Stimulated activated CD8-positive, alpha-beta memory T cell treated with anti-CD3 and anti-CD28 coated beads, Interleukin-4, amount 100 ng/mL, for 48 hours (primary cell): ENCODE data around the gene CACNA2D3.
"Not testable (repeated sequence)": the region's sequence is repeated elsewhere in the genome, so short reads cannot be mapped to it uniquely, and the experiment has no call there.

ENCODE experiments used
- DNase-seq: peaks from one replicate; pipeline ENCODE4 v3.0.0-alpha.2; 2020

The CACNA2D3 gene

DNA sequence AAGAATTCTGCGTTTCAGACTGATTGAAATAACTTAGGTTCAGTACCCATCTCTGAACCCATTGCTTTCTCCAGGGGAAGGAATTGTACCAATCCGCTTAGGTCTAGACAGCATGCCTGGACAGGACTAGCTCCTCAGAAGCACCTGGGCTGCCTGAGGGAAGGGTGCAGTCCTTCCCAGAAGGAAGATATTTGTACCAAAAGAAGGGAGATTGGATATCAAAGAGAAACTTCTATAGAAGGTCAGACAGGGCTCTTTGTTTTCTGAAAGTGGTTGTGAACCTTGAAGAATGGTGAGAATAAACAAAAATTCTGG is 939.3 kb downstream of the CACNA2D3 start:
- no peak for DNase-seq

DNA sequence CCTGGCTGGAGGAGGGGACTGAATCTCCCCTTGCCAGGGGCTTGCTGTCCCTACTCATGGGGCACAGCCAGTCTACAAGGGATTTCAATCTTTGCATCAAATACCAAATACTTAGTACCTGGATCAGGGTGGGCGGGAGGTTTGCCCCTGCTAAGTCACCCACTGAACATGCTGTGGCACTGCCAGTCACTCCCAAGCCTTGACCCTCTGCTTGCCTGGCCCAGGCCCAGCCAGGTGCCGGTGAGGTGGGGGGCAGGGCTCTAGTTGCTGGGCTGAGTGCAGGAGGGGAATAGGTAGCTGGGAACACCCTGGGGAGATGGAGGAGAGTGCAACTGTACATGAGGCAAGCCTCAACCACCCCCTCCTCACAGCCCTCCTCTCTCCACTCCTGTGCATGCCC is 941.8 kb downstream of the CACNA2D3 start:
- no peak for DNase-seq

DNA sequence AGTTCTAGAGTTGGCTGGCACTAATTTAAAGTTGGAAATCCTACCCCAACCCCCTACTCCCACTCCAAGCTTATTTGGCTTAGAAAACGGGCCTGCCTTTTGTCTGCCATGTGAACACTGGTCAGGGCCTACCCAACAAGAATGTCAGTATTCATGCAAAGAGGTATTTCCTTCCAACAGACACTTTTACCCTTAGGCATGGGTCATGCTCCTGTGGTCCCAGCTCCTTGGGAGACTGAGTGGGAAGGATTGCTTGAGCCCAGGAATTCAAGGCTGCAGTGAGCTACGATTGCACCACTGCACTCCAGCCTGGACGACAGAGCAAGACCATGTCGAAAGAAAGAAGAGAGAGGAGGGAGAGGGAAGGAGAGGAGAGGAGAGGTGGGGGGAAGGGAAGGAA is 943.0 kb downstream of the CACNA2D3 start:
- no peak for DNase-seq

DNA sequence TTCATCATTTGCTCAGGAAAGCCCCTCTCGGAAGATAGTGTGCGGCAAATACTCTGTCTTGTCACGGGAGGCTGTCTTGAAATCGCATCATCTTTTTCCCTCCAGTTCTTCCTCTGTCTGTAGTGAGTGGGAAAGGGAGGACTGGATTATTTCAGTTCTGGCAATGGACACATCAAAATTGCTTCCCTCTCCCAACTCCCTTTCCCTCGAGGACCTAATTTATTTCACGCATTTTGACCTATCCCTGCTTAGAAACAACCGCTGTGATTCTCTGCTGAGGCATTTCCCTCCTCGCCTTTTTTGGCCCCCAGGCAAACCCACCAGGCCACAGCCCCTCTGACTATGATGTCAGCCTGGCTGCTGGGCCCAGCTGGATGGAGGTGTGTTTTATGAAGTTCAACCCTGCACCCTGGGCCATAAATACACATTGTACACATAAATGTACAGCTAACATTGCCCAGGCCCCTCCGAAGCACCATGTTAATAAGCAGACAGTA is 944.2 kb downstream of the CACNA2D3 start:
- DNase-seq = no peak

DNA sequence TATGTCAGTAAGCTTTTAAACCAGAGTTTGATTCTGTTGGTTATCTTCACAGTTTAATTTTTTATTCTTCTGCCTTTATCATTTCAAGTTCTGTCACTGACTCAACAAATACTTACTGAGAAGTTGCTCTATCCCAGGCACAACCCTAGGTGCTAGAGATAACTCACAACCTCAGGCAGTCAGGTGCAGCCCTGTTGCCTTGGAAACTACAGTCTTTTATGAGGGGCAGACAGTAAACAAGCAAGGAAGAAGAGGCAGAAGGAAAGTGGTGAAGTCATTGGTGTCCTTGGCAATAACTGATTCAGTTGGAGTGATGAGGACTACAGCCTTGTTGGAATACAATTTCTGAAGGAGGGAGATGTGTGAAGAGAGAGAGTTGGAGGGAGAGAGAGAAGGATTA is 947.6 kb downstream of the CACNA2D3 start:
- no peak for DNase-seq

DNA sequence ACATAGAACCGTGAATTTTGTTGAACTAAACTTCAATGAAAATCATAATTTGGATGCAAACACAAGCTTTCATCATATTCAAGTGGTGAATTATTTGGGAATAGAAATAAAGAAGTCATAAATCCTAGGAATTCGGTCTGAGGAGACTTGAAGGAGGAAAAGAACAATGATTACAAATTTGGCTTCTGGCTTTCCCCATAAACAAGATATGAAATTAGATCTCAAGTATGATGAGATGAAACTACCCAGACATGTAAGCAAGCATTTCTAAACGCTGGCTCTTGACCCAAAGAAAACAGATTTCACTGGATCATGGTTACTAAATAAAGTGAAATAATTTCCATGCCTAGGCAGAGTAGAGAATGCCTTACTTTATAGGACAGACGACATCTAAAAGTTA is 952.4 kb downstream of the CACNA2D3 start:
- DNase-seq = no peak

DNA sequence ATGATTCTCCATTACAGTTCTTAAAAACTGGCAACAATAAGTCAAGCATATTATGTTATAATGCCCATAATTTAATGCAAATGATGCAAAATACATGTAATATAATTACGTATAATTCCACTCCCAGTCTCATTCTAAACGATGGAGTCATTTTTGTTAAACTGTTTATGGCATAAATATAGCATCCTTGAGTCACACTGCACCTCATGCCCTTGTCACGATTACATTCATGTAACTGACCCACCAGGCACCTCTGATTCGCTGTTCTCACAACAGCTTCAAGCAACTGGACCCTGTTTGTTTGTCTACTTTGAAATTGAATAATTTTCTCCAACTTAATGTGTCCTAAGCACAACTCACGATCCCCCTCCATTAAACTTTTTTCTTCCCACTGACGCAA is 953.5 kb downstream of the CACNA2D3 start:
- DNase-seq = no peak

DNA sequence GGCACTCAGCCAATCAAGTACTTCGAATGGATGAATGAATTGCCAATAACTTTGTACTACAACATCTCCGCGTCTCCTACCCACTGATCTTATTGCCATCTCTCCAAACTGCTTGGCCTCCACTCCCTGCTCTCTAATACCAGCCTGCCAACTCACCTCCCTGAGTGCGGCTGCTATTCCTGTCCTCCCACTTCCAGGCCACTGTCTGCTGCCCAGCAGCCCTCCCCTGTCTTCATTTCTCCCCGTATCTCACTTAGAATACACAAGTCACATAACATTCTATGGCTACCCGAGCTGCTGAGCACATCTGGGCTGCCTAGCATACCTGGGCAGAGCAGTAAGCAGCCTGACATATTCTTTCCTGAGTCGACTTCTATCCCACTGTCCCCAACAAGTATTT is 955.4 kb downstream of the CACNA2D3 start:
- no peak for DNase-seq

DNA sequence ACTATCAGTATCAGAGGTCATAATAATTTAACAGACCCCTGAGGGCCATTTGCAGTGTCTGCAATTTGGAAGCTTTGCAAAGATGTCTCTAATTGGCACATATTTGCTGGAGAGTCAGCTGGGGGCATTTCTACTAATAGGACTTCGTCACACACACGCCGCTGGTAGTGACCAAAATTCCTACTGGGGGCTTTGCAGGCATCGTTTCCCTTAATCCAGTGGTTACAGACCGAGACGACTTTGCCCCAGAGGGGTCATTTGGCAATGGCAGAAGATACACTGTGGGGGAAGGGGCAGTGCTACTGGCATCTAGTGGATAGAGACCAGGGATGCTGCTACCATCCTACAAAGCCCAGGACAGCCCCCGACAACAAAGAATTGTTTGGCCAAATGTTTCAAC is 956.5 kb downstream of the CACNA2D3 start:
- DNase-seq = no peak

DNA sequence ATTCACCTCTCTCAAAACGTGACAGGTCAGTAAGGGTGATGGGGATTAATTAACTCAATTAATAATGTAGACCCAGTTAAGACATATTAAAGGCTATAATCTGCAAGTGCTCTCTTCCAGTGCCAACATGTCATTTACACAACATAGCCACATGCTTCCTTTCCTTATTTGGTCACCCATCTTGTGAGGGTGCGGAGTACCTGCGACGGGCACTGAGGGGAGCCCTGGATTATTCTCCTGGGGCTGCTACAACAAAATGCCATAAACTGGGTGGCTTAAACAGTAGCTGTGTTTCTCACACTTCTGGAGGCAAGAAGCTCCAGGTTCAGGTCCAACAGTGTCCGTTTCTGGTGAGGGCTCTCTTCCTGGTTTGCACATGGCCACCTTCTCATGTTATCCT is 962.9 kb downstream of the CACNA2D3 start:
- no peak for DNase-seq

DNA sequence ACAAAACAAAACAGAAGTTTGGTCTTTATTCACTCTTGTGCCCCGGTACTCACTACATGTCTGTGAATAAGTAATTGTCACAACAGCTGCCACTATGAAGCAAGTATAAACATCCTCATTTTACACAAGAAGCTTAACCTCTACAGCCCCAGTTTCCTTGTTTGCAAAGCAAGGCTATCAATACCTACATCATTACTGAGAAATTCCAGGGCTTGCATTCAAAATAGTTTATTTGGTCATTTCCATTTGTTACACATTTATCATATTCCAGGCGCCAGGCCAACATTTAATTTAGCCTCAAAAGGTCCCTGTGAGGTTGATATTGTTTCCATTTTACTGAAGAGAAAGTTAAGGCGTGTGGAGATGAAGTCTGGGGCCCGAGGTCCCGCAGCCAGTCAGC is 966.9 kb downstream of the CACNA2D3 start:
- DNase-seq = no peak

DNA sequence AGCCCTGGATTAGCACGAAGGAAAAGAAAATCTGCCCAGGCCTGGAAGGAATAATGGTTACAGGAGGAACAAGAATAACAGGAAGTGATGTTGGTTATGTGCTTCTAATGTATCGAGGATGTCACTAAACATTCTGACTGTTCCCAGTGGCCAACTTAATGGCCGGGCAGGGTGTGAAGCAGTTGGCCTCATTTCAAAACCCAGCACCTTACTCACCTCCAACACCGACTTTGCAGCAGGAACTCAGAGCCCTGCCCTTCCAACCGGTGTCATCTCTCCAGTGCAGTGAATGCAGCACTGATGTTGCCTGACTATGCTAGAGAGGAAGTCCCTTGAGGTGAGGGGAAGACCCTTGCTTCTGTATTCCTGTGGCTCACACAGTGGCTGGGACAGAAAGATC is 967.9 kb downstream of the CACNA2D3 start:
- no peak for DNase-seq

DNA sequence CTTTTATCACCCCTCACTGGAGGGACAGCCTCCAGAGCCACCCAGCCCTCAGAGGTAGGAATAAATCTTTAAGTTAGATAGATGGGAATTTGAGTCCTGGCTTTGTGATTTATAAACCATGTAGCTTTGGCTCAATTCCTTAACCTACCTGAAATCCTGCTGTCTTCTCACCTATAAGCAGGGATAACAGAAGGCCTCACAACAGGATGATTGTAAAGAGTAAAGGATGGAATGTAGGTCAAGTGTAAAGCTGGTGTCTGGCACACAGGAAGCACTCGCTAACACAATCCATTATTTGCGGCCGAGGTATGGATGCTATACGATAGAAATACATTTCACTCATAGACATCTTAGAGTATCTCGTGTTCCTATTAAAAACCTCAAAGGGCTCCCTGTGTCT is 968.4 kb downstream of the CACNA2D3 start:
- no peak for DNase-seq

DNA sequence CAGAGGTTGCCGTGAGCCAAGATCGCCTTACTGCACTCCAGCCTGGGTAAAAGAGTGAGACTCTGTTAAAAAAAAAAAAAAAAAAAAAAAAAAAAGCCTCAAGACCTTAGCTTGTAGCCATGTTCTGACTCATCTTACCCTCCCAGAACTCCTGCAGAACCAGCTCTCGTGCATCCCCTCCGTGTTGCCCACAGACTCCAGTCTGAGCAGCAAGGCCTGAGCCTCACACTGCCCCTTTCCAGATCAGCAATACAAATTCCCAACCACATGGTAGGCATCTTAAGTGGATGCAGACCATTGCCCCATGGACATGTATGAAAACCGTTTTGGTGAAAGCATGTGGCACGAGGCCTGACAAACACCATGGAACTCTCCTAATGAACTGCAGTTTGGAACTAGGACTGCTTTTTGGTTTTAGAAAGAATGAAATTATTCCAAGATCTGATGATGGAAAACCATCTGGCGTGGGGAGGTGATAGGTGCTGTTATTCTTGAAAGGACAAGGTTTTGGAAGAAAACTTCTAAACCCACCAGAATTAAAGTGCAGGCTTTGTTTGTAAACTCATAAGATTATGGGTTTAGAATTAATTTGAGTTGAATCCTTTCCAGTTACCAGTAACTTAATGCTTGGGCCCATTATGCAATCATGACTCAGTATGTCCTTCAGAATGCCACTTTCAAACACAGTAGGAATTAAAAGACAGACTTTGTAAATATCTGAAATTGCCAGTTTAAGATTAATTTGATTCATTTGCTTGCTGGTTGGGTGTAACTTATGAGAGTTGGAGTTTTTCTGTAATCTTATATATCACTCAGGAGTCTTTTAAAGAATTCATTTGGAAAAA is 969.3 kb downstream of the CACNA2D3 start:
- no peak for DNase-seq

DNA sequence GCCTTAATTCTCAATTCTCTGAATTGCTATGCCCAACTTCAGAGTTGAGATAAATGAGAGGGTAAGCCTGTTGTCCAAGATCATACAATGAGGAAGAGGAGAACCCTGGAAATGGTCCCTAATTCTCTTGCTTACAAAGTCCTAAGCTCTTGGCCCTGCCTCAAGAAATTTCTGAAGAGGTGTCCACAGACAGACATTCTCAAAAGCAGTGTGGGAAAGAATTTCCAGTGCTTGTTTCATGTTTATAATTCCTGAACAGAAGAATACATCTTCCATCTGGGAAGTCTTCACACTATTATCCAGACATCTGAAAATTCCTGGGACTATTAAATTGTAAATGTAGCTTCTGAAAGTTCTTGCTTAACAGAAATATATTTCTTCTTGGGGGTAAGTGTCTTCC is 972.3 kb downstream of the CACNA2D3 start:
- DNase-seq = no peak

DNA sequence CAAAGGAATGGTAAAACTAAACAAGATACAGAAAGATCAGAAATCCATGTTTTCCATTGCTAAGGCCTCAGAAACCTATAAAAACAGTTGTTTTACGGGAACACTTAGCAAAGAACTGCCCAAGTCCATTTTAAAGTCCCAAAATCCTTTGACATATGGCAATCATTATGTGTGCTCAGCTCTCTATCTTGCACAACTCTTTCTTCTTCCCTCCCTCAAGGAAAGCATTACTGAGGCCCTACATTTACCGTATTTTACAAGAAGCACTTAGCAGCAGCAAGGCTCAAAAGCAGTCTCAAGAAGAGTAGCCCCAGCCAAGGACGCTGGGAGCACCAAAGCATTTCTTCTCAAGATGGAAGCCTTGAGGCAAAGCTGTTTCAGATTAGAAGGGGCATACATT is 975.1 kb downstream of the CACNA2D3 start:
- no peak for DNase-seq

DNA sequence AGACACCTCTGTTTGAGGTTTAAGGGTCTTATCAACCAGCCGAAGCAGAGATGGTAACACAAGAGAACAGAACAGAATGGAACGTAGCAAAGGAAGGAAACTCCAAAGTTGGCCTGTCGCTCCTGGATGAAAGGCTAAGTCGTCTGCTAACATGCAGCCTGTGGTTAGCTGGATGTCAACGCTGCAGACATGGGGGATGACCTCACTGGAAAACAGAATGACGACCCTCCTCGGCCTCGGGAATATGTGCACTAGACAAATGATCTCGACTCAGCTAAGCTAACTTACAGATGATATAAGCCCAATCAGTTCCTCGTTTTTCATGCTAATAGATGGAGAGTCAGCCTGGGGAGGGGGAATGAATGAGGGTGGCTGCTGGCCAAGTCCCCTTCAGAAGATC is 983.3 kb downstream of the CACNA2D3 start:
- no peak for DNase-seq

DNA sequence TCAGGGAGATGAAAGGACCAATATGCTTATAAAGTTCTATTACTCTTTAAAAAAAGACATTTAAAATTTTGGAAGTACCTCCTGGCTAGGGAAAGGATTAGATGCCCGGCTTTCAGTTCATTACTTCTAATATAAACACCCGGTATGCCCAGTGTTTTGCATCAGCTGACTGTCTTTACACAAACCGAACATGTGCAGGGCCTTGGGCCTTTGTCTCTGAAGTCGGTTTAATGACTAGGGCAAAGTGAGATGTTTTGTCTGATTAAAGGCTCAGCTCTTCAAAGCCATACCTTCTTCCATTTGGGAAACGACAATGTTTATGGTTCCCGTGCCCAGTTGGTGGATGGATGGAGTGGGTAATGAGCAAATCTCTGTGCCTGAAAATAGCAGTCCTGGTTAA is 984.8 kb downstream of the CACNA2D3 start:
- no peak for DNase-seq

DNA sequence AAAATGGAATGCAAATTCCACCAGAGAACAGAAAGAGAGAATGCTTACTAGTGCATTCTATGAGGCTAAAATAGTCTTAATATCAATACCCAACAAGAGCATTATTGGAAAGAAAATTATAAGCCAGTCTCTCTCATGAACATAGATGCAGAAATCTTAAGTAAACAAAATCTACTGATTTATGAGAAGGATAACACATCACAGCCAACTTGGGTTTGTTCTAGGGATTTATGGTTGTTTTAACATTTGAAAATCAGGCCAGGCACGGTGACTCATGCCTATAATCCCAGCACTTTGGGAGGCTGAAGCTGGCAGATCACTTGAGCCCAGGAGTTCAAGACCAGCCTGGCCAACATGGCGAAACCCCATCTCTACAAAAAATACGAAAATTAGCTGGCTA is 989.6 kb downstream of the CACNA2D3 start:
- not testable (repeated sequence) for DNase-seq

DNA sequence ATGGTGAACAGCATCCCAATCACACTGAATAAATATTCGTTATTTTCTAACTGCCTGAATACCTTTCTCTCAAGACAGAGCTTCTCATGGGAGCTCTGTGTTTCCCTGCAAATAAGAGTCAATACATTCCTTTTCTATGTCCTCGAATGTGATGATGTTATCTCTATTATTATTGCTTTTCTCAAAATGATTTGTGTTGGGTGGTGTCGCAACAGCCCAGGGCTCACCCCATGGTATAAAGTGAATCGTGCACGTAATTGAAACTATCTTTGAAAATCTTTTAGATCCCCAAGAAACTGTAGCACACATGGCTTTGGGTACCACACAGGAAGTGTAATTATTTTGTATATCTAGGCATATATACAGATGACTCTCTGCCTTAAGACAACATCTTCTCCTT is 996.1 kb downstream of the CACNA2D3 start:
- DNase-seq = no peak

DNA sequence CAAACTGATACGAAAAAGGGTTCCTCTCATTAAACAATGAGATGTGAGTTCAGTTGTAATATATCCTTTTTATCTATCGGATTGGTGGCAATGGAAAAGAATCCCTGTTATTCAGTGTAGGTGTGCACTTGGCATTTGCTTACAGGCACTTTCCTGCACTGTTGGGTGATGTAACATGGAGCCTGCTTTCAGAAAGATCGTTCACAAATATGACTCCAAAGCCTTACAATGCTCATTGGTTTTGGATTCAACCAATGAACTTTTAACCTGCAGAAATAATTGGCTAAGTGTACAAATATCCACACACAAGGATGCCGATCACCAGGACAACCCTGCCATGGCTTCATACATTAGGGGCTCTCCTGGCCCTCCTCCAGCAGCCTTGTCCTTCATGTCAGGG is 996.9 kb downstream of the CACNA2D3 start:
- no peak for DNase-seq

DNA sequence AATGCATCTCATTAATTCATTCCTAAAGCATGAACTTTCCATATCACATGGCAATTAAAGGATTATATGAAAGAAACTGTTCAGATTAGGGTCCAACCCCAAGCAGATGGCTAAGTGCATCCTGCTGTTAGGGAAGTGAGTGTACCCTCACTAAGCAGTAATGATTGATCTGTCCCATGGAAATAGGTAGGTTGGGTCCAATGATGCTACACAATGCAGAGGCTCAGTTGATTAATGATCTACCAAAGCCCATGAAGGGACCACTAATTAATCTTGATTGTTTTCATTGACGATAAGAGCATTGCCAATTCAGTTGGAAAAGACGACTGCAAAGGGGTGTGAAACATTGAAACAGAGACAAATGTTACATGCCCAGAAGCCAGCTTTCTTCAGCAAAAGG is 1000.0 kb downstream of the CACNA2D3 start:
- no peak for DNase-seq
